AG09319 (cell line): ENCODE measurements around the gene GLI2.

Experiments
- DNase-seq: peaks from one replicate; pipeline ENCODE4 v3.0.0-alpha.2; 2010; ENCODE audit warnings: low read depth; ENCODE audit errors: extremely low read depth
- TF ChIP-seq, protein P1 (sequence below): IDR thresholded peaks from 2 replicates; pipeline ENCODE4 v1.5.1; 2011; ENCODE audit warnings: low read depth, mild to moderate bottlenecking, inconsistent platforms, low read length, moderate library complexity

Gene GLI2

DNA sequence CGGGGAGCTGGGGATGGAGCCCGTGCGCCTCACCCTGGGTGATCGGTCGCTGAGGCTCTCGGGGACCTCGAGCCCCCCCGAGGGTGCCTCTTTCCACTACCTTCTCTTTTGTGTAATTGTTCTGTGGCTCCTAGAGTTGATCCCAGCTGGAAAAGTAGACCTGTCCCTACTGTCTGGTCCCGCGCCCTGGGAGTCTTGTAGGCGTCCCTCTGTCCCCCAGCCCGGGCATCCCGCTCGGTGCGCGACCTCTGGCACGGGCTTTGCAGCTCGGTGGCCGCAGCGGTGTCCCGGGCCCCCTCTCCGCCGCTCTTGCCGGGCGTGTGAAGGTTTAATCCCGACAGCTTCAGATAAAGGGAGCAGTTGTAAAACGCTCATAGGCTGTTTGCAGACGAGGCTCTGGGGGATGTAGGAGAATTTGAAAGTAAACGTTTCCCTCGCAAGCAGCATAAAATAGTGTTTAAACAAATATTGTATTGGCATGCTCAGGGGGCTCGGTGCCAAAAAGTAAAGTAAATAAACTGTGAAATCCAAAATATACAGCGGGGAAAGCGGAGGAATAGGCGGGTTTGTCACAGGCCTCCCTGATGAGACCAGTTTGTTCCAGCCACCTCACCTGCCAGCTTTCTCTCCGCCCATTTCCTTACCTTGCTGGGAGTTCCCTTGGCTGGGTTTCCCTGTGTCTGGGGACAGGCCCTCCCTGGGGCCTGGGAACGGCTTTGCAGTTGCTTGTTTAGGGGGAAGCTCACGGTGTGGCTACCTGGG is 1.9 kb downstream of the GLI2 start:
- TF ChIP-seq, protein P1, sequence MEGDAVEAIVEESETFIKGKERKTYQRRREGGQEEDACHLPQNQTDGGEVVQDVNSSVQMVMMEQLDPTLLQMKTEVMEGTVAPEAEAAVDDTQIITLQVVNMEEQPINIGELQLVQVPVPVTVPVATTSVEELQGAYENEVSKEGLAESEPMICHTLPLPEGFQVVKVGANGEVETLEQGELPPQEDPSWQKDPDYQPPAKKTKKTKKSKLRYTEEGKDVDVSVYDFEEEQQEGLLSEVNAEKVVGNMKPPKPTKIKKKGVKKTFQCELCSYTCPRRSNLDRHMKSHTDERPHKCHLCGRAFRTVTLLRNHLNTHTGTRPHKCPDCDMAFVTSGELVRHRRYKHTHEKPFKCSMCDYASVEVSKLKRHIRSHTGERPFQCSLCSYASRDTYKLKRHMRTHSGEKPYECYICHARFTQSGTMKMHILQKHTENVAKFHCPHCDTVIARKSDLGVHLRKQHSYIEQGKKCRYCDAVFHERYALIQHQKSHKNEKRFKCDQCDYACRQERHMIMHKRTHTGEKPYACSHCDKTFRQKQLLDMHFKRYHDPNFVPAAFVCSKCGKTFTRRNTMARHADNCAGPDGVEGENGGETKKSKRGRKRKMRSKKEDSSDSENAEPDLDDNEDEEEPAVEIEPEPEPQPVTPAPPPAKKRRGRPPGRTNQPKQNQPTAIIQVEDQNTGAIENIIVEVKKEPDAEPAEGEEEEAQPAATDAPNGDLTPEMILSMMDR: no peak
- no peak for DNase-seq

DNA sequence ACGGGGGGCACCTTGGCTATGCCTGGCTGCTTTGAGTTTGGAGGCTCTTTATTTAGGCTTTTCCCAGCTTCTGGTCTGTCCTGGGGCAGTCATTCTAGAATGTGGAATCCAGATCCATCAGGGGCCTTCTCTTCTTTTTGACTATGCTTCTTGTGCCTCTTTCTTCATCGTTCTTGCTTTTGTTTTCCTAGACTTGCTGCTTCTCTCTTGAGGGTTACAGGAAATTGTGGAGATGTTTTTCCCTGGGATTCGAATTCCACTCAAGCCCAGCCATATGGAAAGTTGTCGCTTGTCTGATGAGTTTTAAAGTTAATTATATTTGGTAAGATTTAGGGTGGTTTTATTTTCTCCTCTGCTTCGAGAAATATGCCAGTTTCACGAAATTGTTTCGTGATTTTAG is 2.4 kb downstream of the GLI2 start:
- no peak for DNase-seq
- TF ChIP-seq, protein P1: no peak

DNA sequence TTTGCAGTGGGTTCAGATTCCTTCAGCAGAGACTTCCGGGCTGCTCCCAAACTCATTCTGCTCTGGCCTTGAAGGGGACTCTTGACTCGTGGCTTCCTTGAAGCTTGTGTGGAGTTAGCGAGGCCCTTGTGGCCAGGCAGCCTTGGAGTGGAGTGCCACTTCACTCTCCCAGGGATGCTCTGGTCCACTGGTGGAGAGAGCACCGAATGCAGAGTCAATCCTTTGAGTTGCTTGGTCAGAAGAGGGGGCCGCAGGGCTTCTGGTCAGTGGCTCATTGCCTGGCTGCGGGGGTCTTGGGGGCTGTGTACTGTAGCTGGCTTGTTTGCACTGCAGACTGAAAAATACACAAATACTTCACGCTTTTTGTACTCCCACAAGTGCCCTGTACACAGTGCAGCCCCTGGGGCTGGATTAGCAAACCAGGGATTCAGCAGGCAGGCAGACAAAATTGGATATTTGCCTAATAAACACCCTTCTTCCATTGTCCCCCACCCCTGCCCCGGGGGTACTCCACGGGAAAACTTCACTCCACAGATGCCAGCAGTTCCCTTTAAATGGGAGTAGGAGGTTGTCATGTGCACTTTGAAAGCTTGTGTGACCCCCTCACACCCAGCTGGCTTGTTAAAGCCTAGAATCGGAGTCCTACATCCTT is 3.2 kb downstream of the GLI2 start:
- DNase-seq: no peak
- TF ChIP-seq, protein P1: no peak

DNA sequence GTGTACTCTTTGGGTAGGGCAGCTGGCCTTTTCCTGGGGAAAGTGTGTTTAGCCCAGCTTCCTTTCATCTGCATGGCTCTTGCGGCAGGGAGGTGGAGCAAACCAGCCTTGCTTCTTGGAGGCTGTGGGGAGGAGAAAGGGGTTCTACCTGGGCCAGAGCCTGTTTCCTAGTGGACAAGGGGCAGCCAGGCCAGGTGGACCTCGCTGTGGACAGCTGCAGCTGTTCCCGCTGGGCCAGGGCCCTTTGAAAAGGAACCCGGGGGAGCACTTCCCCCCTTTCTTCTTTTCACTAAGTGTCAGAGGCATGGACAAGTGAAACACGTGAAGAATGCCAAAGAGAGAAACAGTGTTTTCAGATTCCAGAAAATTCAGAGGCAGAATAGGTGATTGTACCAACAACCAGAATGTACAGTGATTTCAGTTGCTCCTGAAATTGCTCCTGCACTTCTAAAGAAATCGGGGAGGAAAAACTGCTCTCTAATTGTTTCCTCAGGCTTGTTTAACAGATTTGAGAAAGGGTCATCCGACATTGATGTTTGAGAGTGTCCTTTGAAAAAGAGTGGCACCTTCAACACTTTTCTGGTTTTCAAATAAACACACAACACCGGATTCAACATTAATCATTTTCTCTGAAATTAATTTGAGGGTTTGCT is 3.9 kb downstream of the GLI2 start:
- no peak for DNase-seq
- TF ChIP-seq, protein P1: no peak

DNA sequence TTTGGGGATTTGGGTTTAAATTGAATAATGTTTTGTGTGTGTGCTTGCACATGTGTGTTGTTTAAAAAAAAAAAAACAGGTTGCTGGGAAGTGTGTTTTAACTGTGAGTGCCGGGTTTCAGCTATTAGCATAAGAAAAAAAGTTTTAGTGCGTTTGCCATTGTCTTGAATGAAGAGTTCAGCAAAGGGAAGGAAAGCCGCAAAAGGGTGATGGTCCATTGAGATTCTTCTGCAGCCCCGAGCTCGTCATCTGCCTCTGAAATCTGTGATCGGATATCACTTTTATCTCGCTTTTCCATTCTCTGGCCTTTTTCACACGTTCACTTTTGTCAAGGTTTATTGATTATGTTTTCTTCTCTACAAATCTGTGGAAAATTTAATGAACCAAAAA is 4.7 kb downstream of the GLI2 start:
- TF ChIP-seq, protein P1: no peak
- no peak for DNase-seq

DNA sequence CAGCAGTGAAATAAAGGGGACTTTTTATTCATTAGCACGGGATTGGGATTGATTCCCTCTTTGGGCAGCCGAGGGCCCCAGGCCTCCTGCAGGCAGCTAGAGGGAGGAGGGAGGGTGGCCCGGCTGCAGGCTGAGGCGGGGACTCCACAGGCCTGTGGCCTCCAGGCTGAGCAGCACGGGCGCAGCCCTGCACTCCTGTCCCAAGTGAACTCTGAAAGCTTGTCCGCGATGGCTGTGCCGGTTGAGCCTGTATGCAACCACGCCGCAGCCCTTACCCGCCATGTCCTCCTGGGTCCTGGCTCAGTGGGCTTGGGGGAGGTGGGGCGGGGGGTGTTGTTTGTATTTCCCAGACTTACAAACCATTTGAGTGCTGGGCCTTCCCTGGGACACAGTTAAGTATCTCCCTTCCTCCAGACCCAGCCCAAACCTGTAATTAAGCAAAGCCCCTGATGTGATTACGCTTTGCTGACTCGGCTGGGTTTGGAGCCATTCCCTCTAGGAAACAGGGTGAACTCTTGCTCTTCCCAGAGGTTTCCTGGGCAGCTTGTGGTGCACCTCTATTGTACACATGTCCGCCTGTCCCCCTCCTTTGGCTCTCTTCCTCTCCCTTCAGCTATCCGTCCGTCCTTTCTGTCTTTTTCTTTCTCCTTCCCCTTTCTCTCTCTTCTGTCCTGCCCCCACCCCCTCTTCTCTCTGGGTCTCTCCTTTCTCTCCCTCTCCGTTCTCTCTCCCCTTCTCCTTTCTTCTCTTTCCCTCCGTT is 5.3 kb downstream of the GLI2 start:
- no peak for DNase-seq

More for the DNA sequence above, 5.3 kb downstream of the GLI2 start:
- TF ChIP-seq, protein P1: no peak
